Glutamatergic neuron (in vitro differentiated cells): Measurements from ENCODE around the gene COX20. TPM values are rescaled to one million over a fixed set of nuclear protein-coding genes. Genes with fewer than 3 reads are reported as not detected.

Experiments
- DNase-seq: peaks from one replicate; pipeline ENCODE4 v3.0.0; 2022
- H3K27ac Mint-ChIP-seq: one replicate; pipeline ENCODE4 v1.8.0; 2020; ENCODE audit warnings: mild to moderate bottlenecking, mixed read lengths, inconsistent platforms; ENCODE audit not compliant: unreplicated experiment
- H3K27me3 Mint-ChIP-seq: one replicate; pipeline ENCODE4 v1.8.0; 2020; ENCODE audit warnings: mild to moderate bottlenecking, moderate library complexity, mixed read lengths, inconsistent platforms; ENCODE audit not compliant: unreplicated experiment
- H3K36me3 Mint-ChIP-seq: one replicate; pipeline ENCODE4 v1.8.0; 2020; ENCODE audit warnings: mild to moderate bottlenecking, mixed read lengths, inconsistent platforms; ENCODE audit not compliant: unreplicated experiment
- H3K4me1 Mint-ChIP-seq: one replicate; pipeline ENCODE4 v1.8.0; 2020; ENCODE audit warnings: mild to moderate bottlenecking, low read depth, mixed read lengths, inconsistent platforms; ENCODE audit not compliant: unreplicated experiment
- H3K4me3 Mint-ChIP-seq: one replicate; pipeline ENCODE4 v1.8.0; 2020; ENCODE audit warnings: mild to moderate bottlenecking, mixed read lengths, inconsistent platforms; ENCODE audit not compliant: unreplicated experiment
- H3K9me3 Mint-ChIP-seq: one replicate; pipeline ENCODE4 v1.8.0; 2020; ENCODE audit warnings: mild to moderate bottlenecking, moderate library complexity, mixed read lengths, inconsistent platforms; ENCODE audit not compliant: unreplicated experiment
- CTCF ChIP-seq: fragments of 200-600 bp; sonication (generic); IDR thresholded peaks from one replicate; pipeline ENCODE4 v1.5.0; 2021; ENCODE audit not compliant: partially characterized antibody, unreplicated experiment
- total RNA-seq: library from RNA; stranded (reverse); fragmentation: NEBNext Ultra II Directional; extraction: Animal tissue kit (Norgen Biotek cat#: 25700); gene quantifications from one replicate; pipeline ENCODE4 v1.2.1, GENCODE V29; 2021; ENCODE audit not compliant: unreplicated experiment

Gene COX20
- total RNA-seq, 1 donor from 2014 or later, result 35.3 TPM

GRCh38 chr1:244837597-244838258 is 2.3 kb downstream of the COX20 start:
- peak overlapping the region; percentile 48 for H3K27ac Mint-ChIP-seq
- DNase-seq, result no peak
- peak overlapping the region; percentile 98 for H3K4me3 Mint-ChIP-seq
- peaks cover 18% of the 10 kb centered on the region for H3K9me3 Mint-ChIP-seq
- no peaks in the 10 kb centered on the region for H3K36me3 Mint-ChIP-seq
- peaks cover 22% of the 10 kb centered on the region for H3K4me1 Mint-ChIP-seq
- H3K27me3 Mint-ChIP-seq, result peaks cover 12% of the 10 kb centered on the region
- no peak for TF ChIP-seq CTCF

GRCh38 chr1:244839656-244840055 is 4.2 kb downstream of the COX20 start:
- no peak for TF ChIP-seq CTCF
- H3K9me3 Mint-ChIP-seq, result peaks cover 8% of the 10 kb centered on the region
- peaks cover 8% of the 10 kb centered on the region for H3K27me3 Mint-ChIP-seq
- H3K36me3 Mint-ChIP-seq, result no peaks in the 10 kb centered on the region
- no peak overlapping the region for H3K27ac Mint-ChIP-seq
- DNase-seq, result no peak
- peaks cover 20% of the 10 kb centered on the region for H3K4me1 Mint-ChIP-seq
- no peak overlapping the region for H3K4me3 Mint-ChIP-seq

- DNase-seq, result no peak
- H3K27me3 Mint-ChIP-seq, result peaks cover 5% of the 10 kb centered on the region
- TF ChIP-seq CTCF, result no peak
- H3K4me3 Mint-ChIP-seq, result no peak overlapping the region
- H3K27ac Mint-ChIP-seq, result no peak overlapping the region
- peaks cover 20% of the 10 kb centered on the region for H3K4me1 Mint-ChIP-seq
- H3K36me3 Mint-ChIP-seq, result no peaks in the 10 kb centered on the region
- H3K9me3 Mint-ChIP-seq, result peaks cover 6% of the 10 kb centered on the region
Observed at GRCh38 chr1:244840219-244840794, 4.8 kb downstream of the COX20 start.

- peaks cover 1% of the 10 kb centered on the region for H3K27me3 Mint-ChIP-seq
- DNase-seq, result no peak
- TF ChIP-seq CTCF, result no peak
- peak overlapping the region; percentile 31 for H3K27ac Mint-ChIP-seq
- peaks cover 2% of the 10 kb centered on the region for H3K9me3 Mint-ChIP-seq
- peaks cover 20% of the 10 kb centered on the region for H3K4me1 Mint-ChIP-seq
- H3K36me3 Mint-ChIP-seq, result no peaks in the 10 kb centered on the region
- no peak overlapping the region for H3K4me3 Mint-ChIP-seq
Observed at GRCh38 chr1:244841273-244841927, 5.9 kb downstream of the COX20 start.
